ENCODE results near the gene GJB5. TPM values are rescaled to one million over a fixed set of nuclear protein-coding genes. Genes with fewer than 3 reads are reported as not detected.

Gene GJB5
- total and polyA plus RNA-seq, 2 of the 8 experiments (the other 6 are each of a cell fraction or from before 2014, with no cell fraction given): 0.86 to 3.1 TPM

DNA sequence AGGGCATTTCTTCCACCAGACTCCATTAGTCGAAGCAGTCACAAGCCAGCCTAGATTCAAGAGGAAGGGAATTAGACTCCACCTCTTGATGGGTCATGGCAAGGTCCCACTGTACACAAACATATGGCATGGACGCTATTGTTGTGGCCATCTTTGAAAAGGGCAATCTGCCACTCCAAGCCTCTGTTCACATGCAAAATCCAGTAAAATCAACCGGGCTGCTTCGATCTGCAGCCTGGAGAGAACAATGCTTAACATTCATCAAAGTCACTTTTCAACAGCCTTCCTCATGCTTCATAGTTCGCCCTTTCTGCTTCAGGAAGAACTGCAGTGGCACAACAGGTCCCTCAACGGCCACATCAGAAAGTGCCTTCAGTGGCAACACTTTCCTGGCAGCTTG lies 28.0 kb upstream of the GJB5 start (continued):
- TF ChIP-seq JUND (IDR thresholded peaks at IDR 0.05; ENCODE audit: low read length) (no peak), KDM1A (IDR thresholded peaks at IDR 0.05; ENCODE audit: borderline replicate concordance, low read length) (no peak), ATF2 (IDR thresholded peaks at IDR 0.05; ENCODE audit: low read length) (no peak)

Data from H1 (cell line).